AG10803 (cell line): ENCODE measurements around the gene RFC3.

ENCODE experiments used
- DNase-seq: peaks from one replicate; pipeline ENCODE4 v3.0.0; 2010; ENCODE audit warnings: low read depth
- H3K4me3 ChIP-seq: 2 replicates; pipeline ENCODE4 v1.5.1; 2011; ENCODE audit warnings: mild to moderate bottlenecking, low read length, control low read depth
- CTCF ChIP-seq: conservative IDR thresholded peaks from 2 replicates; pipeline ENCODE4 v1.5.1; 2011; ENCODE audit warnings: mild to moderate bottlenecking, low read length, control low read depth, inconsistent platforms

RFC3 gene

GRCh38 chr13:33874871-33875270 lies 56.9 kb downstream of the RFC3 start:
- TF ChIP-seq CTCF = peak; percentile 26; the same call in 1 of the 2 replicates
- DNase-seq = no peak

GRCh38 chr13:33875618-33876401 lies 57.9 kb downstream of the RFC3 start:
- DNase-seq = no peak
- TF ChIP-seq CTCF = no peak
- no peak overlapping the region for H3K4me3 ChIP-seq

More at GRCh38 chr13:33874871-33875270, 56.9 kb downstream of the RFC3 start:
- no peak overlapping the region for H3K4me3 ChIP-seq

GRCh38 chr13:33876716-33877394 lies 58.9 kb downstream of the RFC3 start:
- no peak overlapping the region for H3K4me3 ChIP-seq
- no peak for DNase-seq
- TF ChIP-seq CTCF = no peak

- no peak overlapping the region for H3K4me3 ChIP-seq
- DNase-seq = no peak
- TF ChIP-seq CTCF = no peak
Measured at GRCh38 chr13:33879118-33879517, 61.2 kb downstream of the RFC3 start.

GRCh38 chr13:33882804-33883203 lies 64.9 kb downstream of the RFC3 start:
- no peak overlapping the region for H3K4me3 ChIP-seq
- no peak for DNase-seq
- TF ChIP-seq CTCF = no peak

- no peak overlapping the region for H3K4me3 ChIP-seq
- no peak for DNase-seq
- TF ChIP-seq CTCF = no peak
Measured at GRCh38 chr13:33884531-33885220, 66.7 kb downstream of the RFC3 start.
